SW 1271 (cell line): ENCODE measurements around the gene NKTR.

Source experiments
- DNase-seq, 2 experiments: peaks; one replicate each; lab custom pipeline; 2025; lab: John Stamatoyannopoulos, UW

Gene NKTR

GRCh38 chr3:42694366-42694765, 93.9 kb downstream of the NKTR start:
- no peak for DNase-seq

GRCh38 chr3:42696356-42697288, 96.1 kb downstream of the NKTR start:
- no peak for DNase-seq

- no peak for DNase-seq
Observed at GRCh38 chr3:42697289-42698051, 97.0 kb downstream of the NKTR start.
